ENCODE measurements around the gene NKTR.

DNA sequence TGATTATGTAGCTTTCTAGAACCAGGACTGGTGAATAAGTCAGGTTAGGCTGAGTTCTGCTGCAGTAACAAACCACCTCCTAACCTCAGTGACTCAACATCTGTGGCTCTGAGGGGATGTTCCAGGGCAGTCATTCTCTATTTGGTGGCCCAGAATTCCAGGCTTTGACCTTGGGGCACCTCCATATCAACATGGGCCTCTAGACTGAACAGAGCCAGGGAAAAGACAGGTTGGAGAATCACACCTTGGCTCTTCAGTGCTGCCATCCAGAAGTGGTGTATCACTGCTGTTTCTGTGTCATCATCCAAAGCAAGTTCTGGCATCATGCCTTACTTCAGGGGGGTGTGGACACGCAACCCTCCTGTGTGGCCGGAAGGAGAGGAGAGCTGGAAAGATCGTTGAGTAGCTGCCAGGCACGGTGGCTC, 68.3 kb downstream of the NKTR start:
- TF ChIP-seq, protein P1, sequence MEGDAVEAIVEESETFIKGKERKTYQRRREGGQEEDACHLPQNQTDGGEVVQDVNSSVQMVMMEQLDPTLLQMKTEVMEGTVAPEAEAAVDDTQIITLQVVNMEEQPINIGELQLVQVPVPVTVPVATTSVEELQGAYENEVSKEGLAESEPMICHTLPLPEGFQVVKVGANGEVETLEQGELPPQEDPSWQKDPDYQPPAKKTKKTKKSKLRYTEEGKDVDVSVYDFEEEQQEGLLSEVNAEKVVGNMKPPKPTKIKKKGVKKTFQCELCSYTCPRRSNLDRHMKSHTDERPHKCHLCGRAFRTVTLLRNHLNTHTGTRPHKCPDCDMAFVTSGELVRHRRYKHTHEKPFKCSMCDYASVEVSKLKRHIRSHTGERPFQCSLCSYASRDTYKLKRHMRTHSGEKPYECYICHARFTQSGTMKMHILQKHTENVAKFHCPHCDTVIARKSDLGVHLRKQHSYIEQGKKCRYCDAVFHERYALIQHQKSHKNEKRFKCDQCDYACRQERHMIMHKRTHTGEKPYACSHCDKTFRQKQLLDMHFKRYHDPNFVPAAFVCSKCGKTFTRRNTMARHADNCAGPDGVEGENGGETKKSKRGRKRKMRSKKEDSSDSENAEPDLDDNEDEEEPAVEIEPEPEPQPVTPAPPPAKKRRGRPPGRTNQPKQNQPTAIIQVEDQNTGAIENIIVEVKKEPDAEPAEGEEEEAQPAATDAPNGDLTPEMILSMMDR (IDR thresholded peaks at IDR 0.05), result no peak
- TF ChIP-seq POLR2A (IDR thresholded peaks at IDR 0.05), result no peak
